Natural killer cell (primary cell): ENCODE measurements around the gene SLC39A7. TPM values are rescaled to one million over a fixed set of nuclear protein-coding genes. Genes with fewer than 3 reads are reported as not detected.
A peak's percentile ranks its signal among the peaks of the same experiment; 100 is the strongest.

Experiments
- ATAC-seq, 3 donors: fragments of 150-1000 bp in 2 of 3; fragments of 200-7000 bp in 1 of 3; cut with Tn5 transposase; 1 replicate in 1 of 3; 2 replicates in 2 of 3; pipeline ENCODE4 v1.10.0; 2021; ENCODE audit warnings: mild to moderate bottlenecking in 2 of 3, moderate library complexity in 2 of 3
- DNase-seq, 2 donors: peaks; one replicate each; pipeline versions ENCODE4 v3.0.0 to v3.0.0-alpha.2; 2013 to 2021; ENCODE audit warnings: mixed read lengths in 1 of 2
- H3K27ac ChIP-seq: one replicate; pipeline ENCODE4 v1.5.1; 2013; ENCODE audit warnings: mild to moderate bottlenecking, low read length
- H3K27me3 ChIP-seq: one replicate; pipeline ENCODE4 v1.6.1; 2013; ENCODE audit warnings: low read length; ENCODE audit not compliant: control insufficient read depth, insufficient read depth
- H3K36me3 ChIP-seq: one replicate; pipeline ENCODE4 v1.6.1; 2013; ENCODE audit warnings: low read length; ENCODE audit not compliant: control insufficient read depth, insufficient read depth
- H3K4me1 ChIP-seq: one replicate; pipeline ENCODE4 v1.6.1; 2013; ENCODE audit warnings: low read length; ENCODE audit not compliant: control insufficient read depth, insufficient read depth
- H3K4me3 ChIP-seq: one replicate; pipeline ENCODE4 v1.5.1; 2013; ENCODE audit warnings: low read length
- H3K9me3 ChIP-seq: one replicate; pipeline ENCODE4 v1.6.1; 2013; ENCODE audit warnings: low read length; ENCODE audit not compliant: control insufficient read depth, insufficient read depth
- H3K27ac Mint-ChIP-seq, 2 donors: one replicate each; pipeline ENCODE4 v1.8.0; 2022; ENCODE audit warnings: mild to moderate bottlenecking in 2 of 2, mixed read lengths in 2 of 2, moderate library complexity in 1 of 2
- H3K27me3 Mint-ChIP-seq, 2 donors: one replicate each; pipeline ENCODE4 v1.8.0; 2022; ENCODE audit warnings: low read depth in 2 of 2, mixed read lengths in 2 of 2
- H3K36me3 Mint-ChIP-seq: one replicate; pipeline ENCODE4 v1.8.0; 2022; ENCODE audit warnings: mixed read lengths
- H3K4me1 Mint-ChIP-seq, 2 donors: one replicate each; pipeline ENCODE4 v1.8.0; 2022; ENCODE audit warnings: mixed read lengths in 2 of 2
- H3K4me3 Mint-ChIP-seq: one replicate; pipeline ENCODE4 v1.8.0; 2022; ENCODE audit warnings: mild to moderate bottlenecking, moderate library complexity, mixed read lengths
- H3K9me3 Mint-ChIP-seq, 2 donors: one replicate each; pipeline ENCODE4 v1.8.0; 2022; ENCODE audit warnings: mixed read lengths in 2 of 2
- WGBS: methylation state at CpG from one replicate; pipeline ENCODE4 v1.1.7; 2013; ENCODE audit warnings: missing lambda C conversion rate; ENCODE audit not compliant: insufficient coverage; 5-methylcytosine and 5-hydroxymethylcytosine counted together
- intact Hi-C: fragments of 100-400 bp; cut with micrococcal nuclease; formaldehyde crosslinking; loops from one replicate; pipeline ENCODE4 v1.14.2; 2022
- total RNA-seq, 4 donors: library from RNA; stranded (reverse); fragments of 120-200 nt in 1 of 4; gene quantifications; one replicate each; pipeline versions ENCODE4 v1.2.3 to v1.2.4, GENCODE V29; 2013 to 2022
- TF ChIP-seq, protein P1 (sequence below): fragments of 200-600 bp; IDR thresholded peaks from one replicate; pipeline ENCODE4 v1.8.0; 2022; ENCODE audit warnings: antibody characterized with exemption

The SLC39A7 gene
- total RNA-seq, 3 donors from 2014 or later (not counting 1 experiment from before 2014, with no cell fraction given): 38.9 to 45.7 (median 45.6) TPM

DNA sequence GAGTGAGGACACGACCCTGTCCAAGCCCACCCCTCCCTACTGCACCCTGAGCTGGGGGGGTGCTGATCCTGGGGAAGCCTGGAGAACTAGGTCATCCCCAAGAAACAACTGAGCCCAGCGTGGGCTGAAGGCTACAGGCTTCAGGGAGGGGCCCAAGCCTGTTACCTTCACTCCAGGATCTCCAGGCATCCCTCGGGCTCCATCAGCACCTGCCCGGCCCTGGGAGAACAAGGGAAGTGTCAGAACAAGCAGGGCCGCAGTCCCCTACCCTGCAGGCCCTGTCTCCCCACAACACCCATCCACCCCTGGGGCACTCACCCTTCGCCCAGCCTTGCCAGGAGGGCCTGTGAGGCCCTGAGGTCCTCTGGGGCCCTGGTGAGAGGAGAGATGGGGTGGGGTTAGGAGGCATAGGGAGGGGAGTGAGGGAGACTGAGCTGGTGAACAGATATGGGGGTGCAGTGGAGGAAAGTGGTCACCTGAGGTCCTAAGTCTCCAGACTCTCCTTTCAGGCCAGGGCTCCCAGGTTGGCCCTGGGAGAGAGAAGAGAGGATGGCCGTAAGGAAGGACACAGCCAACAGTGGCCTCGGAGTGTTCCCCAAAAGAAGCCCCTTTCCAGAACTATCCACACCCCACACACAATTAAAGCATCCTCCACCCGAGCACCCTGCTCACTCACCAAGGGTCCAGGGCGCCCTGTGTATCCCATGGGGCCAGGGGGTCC is 21.8 kb upstream of the SLC39A7 start:
- Mint-ChIP-seq H3K4me1 (peaks cover 15% of the 10 kb centered on the region in 2 donors), H3K27ac (no peak overlapping the region), H3K36me3 (peaks cover 13% of the 10 kb centered on the region), H3K27me3 (peaks cover 7 to 16% of the 10 kb centered on the region in 2 donors), H3K9me3 (peaks cover 8 to 11% of the 10 kb centered on the region in 2 donors), H3K4me3 (no peak overlapping the region)
- Histone ChIP-seq H3K9me3 (peaks cover 3% of the 10 kb centered on the region), H3K4me3 (no peak overlapping the region), H3K27me3 (no peaks in the 10 kb centered on the region), H3K4me1 (peaks cover 10% of the 10 kb centered on the region), H3K27ac (no peak overlapping the region), H3K36me3 (no peaks in the 10 kb centered on the region)
- TF ChIP-seq, protein P1, sequence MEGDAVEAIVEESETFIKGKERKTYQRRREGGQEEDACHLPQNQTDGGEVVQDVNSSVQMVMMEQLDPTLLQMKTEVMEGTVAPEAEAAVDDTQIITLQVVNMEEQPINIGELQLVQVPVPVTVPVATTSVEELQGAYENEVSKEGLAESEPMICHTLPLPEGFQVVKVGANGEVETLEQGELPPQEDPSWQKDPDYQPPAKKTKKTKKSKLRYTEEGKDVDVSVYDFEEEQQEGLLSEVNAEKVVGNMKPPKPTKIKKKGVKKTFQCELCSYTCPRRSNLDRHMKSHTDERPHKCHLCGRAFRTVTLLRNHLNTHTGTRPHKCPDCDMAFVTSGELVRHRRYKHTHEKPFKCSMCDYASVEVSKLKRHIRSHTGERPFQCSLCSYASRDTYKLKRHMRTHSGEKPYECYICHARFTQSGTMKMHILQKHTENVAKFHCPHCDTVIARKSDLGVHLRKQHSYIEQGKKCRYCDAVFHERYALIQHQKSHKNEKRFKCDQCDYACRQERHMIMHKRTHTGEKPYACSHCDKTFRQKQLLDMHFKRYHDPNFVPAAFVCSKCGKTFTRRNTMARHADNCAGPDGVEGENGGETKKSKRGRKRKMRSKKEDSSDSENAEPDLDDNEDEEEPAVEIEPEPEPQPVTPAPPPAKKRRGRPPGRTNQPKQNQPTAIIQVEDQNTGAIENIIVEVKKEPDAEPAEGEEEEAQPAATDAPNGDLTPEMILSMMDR: no peak
- intact Hi-C loops: no loop called here
- no peak for ATAC-seq
- DNase-seq: no peak
- 89% methylated on average over 8 of the region's 10 CpGs for WGBS

- H3K4me1 ChIP-seq: peaks cover 14% of the 10 kb centered on the region
- WGBS: 93% methylated on average over 6 of the region's 7 CpGs
Observed at GRCh38 chr6:33181141-33181540, 19.5 kb upstream of the SLC39A7 start.

GRCh38 chr6:33183071-33183683 is 17.5 kb upstream of the SLC39A7 start:
- TF ChIP-seq, protein P1: no peak
- Mint-ChIP-seq H3K4me3 (peak overlapping the region; percentile 64), H3K9me3 (peaks cover 8 to 11% of the 10 kb centered on the region in 2 donors), H3K36me3 (peaks cover 13% of the 10 kb centered on the region), H3K27ac (peak overlapping the region; percentile 83 to 90), H3K4me1 (peaks cover 15 to 24% of the 10 kb centered on the region in 2 donors), H3K27me3 (peaks cover 11 to 22% of the 10 kb centered on the region in 2 donors)
- H3K27ac ChIP-seq: peak overlapping the region; percentile 52
- peaks cover 7% of the 10 kb centered on the region for H3K27me3 ChIP-seq
- peaks cover 3% of the 10 kb centered on the region for H3K9me3 ChIP-seq
- H3K4me1 ChIP-seq: peaks cover 14% of the 10 kb centered on the region
- H3K4me3 ChIP-seq: no peak overlapping the region
- intact Hi-C loops: no loop called here
- DNase-seq (peak in 1 of 2 donors; percentile 35), ATAC-seq (peak; percentile 37 to 78 (median 57))
- WGBS: 66% methylated on average over 5 of the region's 5 CpGs
- no peaks in the 10 kb centered on the region for H3K36me3 ChIP-seq

More at GRCh38 chr6:33181141-33181540, 19.5 kb upstream of the SLC39A7 start:
- peak overlapping the region; percentile 23 to 42 for H3K27ac Mint-ChIP-seq
- no peaks in the 10 kb centered on the region for H3K36me3 ChIP-seq
- peaks cover 8 to 11% of the 10 kb centered on the region in 2 donors for H3K9me3 Mint-ChIP-seq
- peaks cover 7 to 16% of the 10 kb centered on the region in 2 donors for H3K27me3 Mint-ChIP-seq
- peaks cover 3% of the 10 kb centered on the region for H3K9me3 ChIP-seq
- peaks cover 7% of the 10 kb centered on the region for H3K27me3 ChIP-seq
- H3K27ac ChIP-seq: no peak overlapping the region
- H3K4me3 ChIP-seq: no peak overlapping the region
- TF ChIP-seq, protein P1: no peak
- peaks cover 15 to 24% of the 10 kb centered on the region in 2 donors for H3K4me1 Mint-ChIP-seq
- ATAC-seq: no peak
- H3K36me3 Mint-ChIP-seq: peaks cover 13% of the 10 kb centered on the region
- no peak for DNase-seq
- intact Hi-C loops: no loop called here
- H3K4me3 Mint-ChIP-seq: no peak overlapping the region
